GM23248 (cell line): ENCODE results near the gene TULP4. TPM values are rescaled to one million over a fixed set of nuclear protein-coding genes. Genes with fewer than 3 reads are reported as not detected.

Experiments
- DNase-seq: peaks from one replicate; pipeline ENCODE4 v3.0.0-alpha.2; 2015
- H2AFZ ChIP-seq: fragments of 200-600 bp; sonication (generic); 2 replicates; pipeline ENCODE4 v1.6.1; 2016; ENCODE audit warnings: antibody characterized with exemption
- H3F3A ChIP-seq: fragments of 200-600 bp; sonication (generic); 2 replicates; pipeline ENCODE4 v1.6.1; 2016; ENCODE audit warnings: mild to moderate bottlenecking, antibody characterized with exemption, mixed run types; ENCODE audit not compliant: insufficient read depth
- H3K27ac ChIP-seq: fragments of 200-600 bp; sonication (generic); 2 replicates; pipeline ENCODE4 v1.5.1; 2016; ENCODE audit warnings: mild to moderate bottlenecking
- H3K27me3 ChIP-seq: fragments of 200-600 bp; sonication (generic); replicated peaks from 2 replicates; pipeline ENCODE4 v1.6.1; 2016; ENCODE audit warnings: mild to moderate bottlenecking; ENCODE audit not compliant: insufficient read depth
- H3K36me3 ChIP-seq: fragments of 200-600 bp; sonication (generic); 2 replicates; pipeline ENCODE4 v1.6.1; 2016; ENCODE audit warnings: low read depth, mild to moderate bottlenecking
- H3K4me1 ChIP-seq: fragments of 200-600 bp; sonication (generic); 2 replicates; pipeline ENCODE4 v1.6.1; 2016; ENCODE audit warnings: mild to moderate bottlenecking; ENCODE audit not compliant: insufficient read depth
- H3K4me2 ChIP-seq: fragments of 200-600 bp; sonication (generic); one replicate; pipeline ENCODE4 v1.6.1; 2016; ENCODE audit warnings: mild to moderate bottlenecking; ENCODE audit not compliant: unreplicated experiment
- H3K4me3 ChIP-seq: fragments of 200-600 bp; sonication (generic); 2 replicates; pipeline ENCODE4 v1.5.1; 2016; ENCODE audit warnings: mild to moderate bottlenecking
- H3K79me2 ChIP-seq: fragments of 200-600 bp; sonication (generic); 2 replicates; pipeline ENCODE4 v1.6.1; 2016; ENCODE audit warnings: mild to moderate bottlenecking; ENCODE audit not compliant: insufficient read depth
- H3K9ac ChIP-seq: fragments of 200-600 bp; sonication (generic); 2 replicates; pipeline ENCODE4 v1.6.1; 2016; ENCODE audit warnings: mild to moderate bottlenecking
- H3K9me2 ChIP-seq: fragments of 200-600 bp; sonication (generic); 2 replicates; pipeline ENCODE4 v1.6.1; 2016; ENCODE audit warnings: mixed run types, mild to moderate bottlenecking, moderate library complexity; ENCODE audit not compliant: insufficient read depth
- H3K9me3 ChIP-seq: fragments of 200-600 bp; sonication (generic); one replicate; pipeline ENCODE4 v1.6.1; 2017; ENCODE audit warnings: low read depth
- H4K20me1 ChIP-seq: fragments of 200-600 bp; sonication (generic); 2 replicates; pipeline ENCODE4 v1.6.0; 2016; ENCODE audit not compliant: insufficient read depth
- EZH2 ChIP-seq: fragments of 200-600 bp; sonication (generic); IDR thresholded peaks from 2 replicates; pipeline ENCODE4 v1.6.1; 2018; ENCODE audit warnings: antibody characterized with exemption, mild to moderate bottlenecking; ENCODE audit not compliant: insufficient read depth, poor library complexity, severe bottlenecking
- EZH2phosphoT487 ChIP-seq: fragments of 200-600 bp; sonication (generic); IDR thresholded peaks from 2 replicates; pipeline ENCODE4 v1.6.1; 2018; ENCODE audit warnings: antibody characterized with exemption, moderate library complexity, mild to moderate bottlenecking, low read depth; ENCODE audit not compliant: insufficient read depth
- WGBS, 2 experiments: methylation state at CpG; one replicate each; pipeline ENCODE4 v1.1.6; 2015 to 2017; ENCODE audit warnings: low lambda C conversion rate in 2 of 2, low coverage in 1 of 2; ENCODE audit errors: missing lambda C conversion rate in 2 of 2; 5-methylcytosine and 5-hydroxymethylcytosine counted together
- in situ Hi-C: fragments of 300-500 bp; cut with MboI; formaldehyde crosslinking; loops from 2 replicates; pipeline ENCODE4 v1.15.0; 2020
- polyA plus RNA-seq: library from polyadenylated mRNA; unstranded; fragments of >200 nt; fragmentation: Nextera tagmentation; extraction: Ambion mirVana; gene quantifications from 2 replicates; pipeline ENCODE4 v1.2.1, GENCODE V29; 2016
- total RNA-seq: library from RNA; depleted of rRNA; stranded (reverse); fragments of >200 nt; shearing (Covaris generic); gene quantifications from 2 replicates; pipeline ENCODE4 v1.2.3, GENCODE V29; 2014

TULP4 gene
- total and polyA plus RNA-seq, 2 experiments from 2014 or later: 21.5 to 38.7 TPM

- Histone ChIP-seq H3K27me3 (no peaks in the 10 kb centered on the region), H3K36me3 (no peaks in the 10 kb centered on the region), H3K9ac (0 out of 2 replicates have a peak overlapping the region, but pooled peaks have one; percentile 95), H3K27ac (peak overlapping the region; percentile 79; the same call in 1 of the 2 replicates), H3K9me2 (no peaks in the 10 kb centered on the region; the same call in 1 of the 2 replicates), H3K4me3 (peak overlapping the region; percentile 98), H3K4me1 (peaks cover 23% of the 10 kb centered on the region), H3K4me2 (peak overlapping the region; percentile 95), H3F3A (peaks cover 10% of the 10 kb centered on the region; the same call in 1 of the 2 replicates), H3K79me2 (peaks cover 36% of the 10 kb centered on the region), H3K9me3 (no peaks in the 10 kb centered on the region), H4K20me1 (no peaks in the 10 kb centered on the region), H2AFZ (peak overlapping the region; percentile 94)
- no peak for DNase-seq
- in situ Hi-C loops: no loop called here
- TF ChIP-seq EZH2phosphoT487 (no peak), EZH2 (no peak)
- WGBS, 2 experiments: 87 to 89% methylated on average over 14 of the region's 14 CpGs
Measured at GRCh38 chr6:158558415-158559306, 246.4 kb downstream of the TULP4 start.

- peak overlapping the region; percentile 98 for H3K4me3 ChIP-seq
- no peaks in the 10 kb centered on the region; the same call in 1 of the 2 replicates for H3K9me2 ChIP-seq
- no peak for TF ChIP-seq EZH2phosphoT487
- TF ChIP-seq EZH2: no peak
- 9 to 10% methylated on average over 14 of the region's 14 CpGs for WGBS, 2 experiments
- peak overlapping the region; percentile 95 for H3K9ac ChIP-seq
- no peaks in the 10 kb centered on the region for H3K36me3 ChIP-seq
- H3K79me2 ChIP-seq: peaks cover 44% of the 10 kb centered on the region
- H3K4me1 ChIP-seq: peaks cover 23% of the 10 kb centered on the region
- H3F3A ChIP-seq: peaks cover 10% of the 10 kb centered on the region; the same call in 1 of the 2 replicates
- peak overlapping the region; percentile 94 for H2AFZ ChIP-seq
- in situ Hi-C loops: no loop called here
- H3K9me3 ChIP-seq: no peaks in the 10 kb centered on the region
- H3K27ac ChIP-seq: peak overlapping the region; percentile 79
- peak; percentile 46 for DNase-seq
- peak overlapping the region; percentile 95 for H3K4me2 ChIP-seq
- no peaks in the 10 kb centered on the region for H4K20me1 ChIP-seq
- no peaks in the 10 kb centered on the region for H3K27me3 ChIP-seq
Measured at GRCh38 chr6:158559338-158559894, 247.2 kb downstream of the TULP4 start.

- H3K4me2 ChIP-seq: peak within 1 kb of the TSS; percentile 95
- TF ChIP-seq EZH2phosphoT487 (no peak), EZH2 (no peak)
- DNase-seq: peak; percentile 96
- peak within 1 kb of the TSS; percentile 94 for H2AFZ ChIP-seq
- H3K9ac ChIP-seq: peak within 1 kb of the TSS; percentile 95
- no peaks in the 10 kb centered on the region for H3K36me3 ChIP-seq
- in situ Hi-C loops: no loop called here
- peak within 1 kb of the TSS; percentile 98 for H3K4me3 ChIP-seq
- H3K9me3 ChIP-seq: no peaks in the 10 kb centered on the region
- H3K79me2 ChIP-seq: peaks cover 51% of the 10 kb centered on the region
- H3K27me3 ChIP-seq: no peaks in the 10 kb centered on the region
- H3K9me2 ChIP-seq: no peaks in the 10 kb centered on the region; the same call in 1 of the 2 replicates
- peak within 1 kb of the TSS; percentile 79 for H3K27ac ChIP-seq
- no peaks in the 10 kb centered on the region for H4K20me1 ChIP-seq
- WGBS, 2 experiments: 1% methylated on average over 45 to 79 of the region's 120 CpGs
- H3F3A ChIP-seq: peaks cover 10% of the 10 kb centered on the region; the same call in 1 of the 2 replicates
- H3K4me1 ChIP-seq: peaks cover 23% of the 10 kb centered on the region
Measured at GRCh38 chr6:158559895-158560835, 247.9 kb downstream of the TULP4 start, which contains the start of gene TMEM181. Gene TMEM181, plus strand, starts transcription at chr6:158560091. Its CDS starts 134 bp downstream, at chr6:158560225.
